Esophagus muscularis mucosa (tissue), 4 donors: ENCODE data around the gene TMEM140.

Source experiments
- EP300 ChIP-seq: sonication (generic); formaldehyde crosslinking; IDR thresholded peaks from one replicate; pipeline ENCODE4 v1.6.1; 2017; ENCODE audit warnings: antibody characterized with exemption
- POLR2A ChIP-seq: fragments of 450-650 bp; IDR thresholded peaks from one replicate; pipeline ENCODE4 v1.6.1; 2017; ENCODE audit warnings: antibody characterized with exemption, moderate library complexity, mild to moderate bottlenecking, low read depth
- POLR2AphosphoS5 ChIP-seq, 2 donors: sonication (generic); formaldehyde crosslinking; IDR thresholded peaks; one replicate each; pipeline ENCODE4 v1.6.1; 2017; ENCODE audit warnings: antibody characterized with exemption in 2 of 2
- TF ChIP-seq, protein P1 (sequence below), 3 experiments: fragments of 200-600 bp in 2 of 3; fragments of 450-650 bp in 1 of 3; sonication (generic) in 2 of 3; IDR thresholded peaks; one replicate each; pipeline ENCODE4 v1.5.1; 2017 to 2019; ENCODE audit warnings: antibody characterized with exemption in 3 of 3, mild to moderate bottlenecking in 2 of 3, moderate library complexity in 1 of 3

DNA sequence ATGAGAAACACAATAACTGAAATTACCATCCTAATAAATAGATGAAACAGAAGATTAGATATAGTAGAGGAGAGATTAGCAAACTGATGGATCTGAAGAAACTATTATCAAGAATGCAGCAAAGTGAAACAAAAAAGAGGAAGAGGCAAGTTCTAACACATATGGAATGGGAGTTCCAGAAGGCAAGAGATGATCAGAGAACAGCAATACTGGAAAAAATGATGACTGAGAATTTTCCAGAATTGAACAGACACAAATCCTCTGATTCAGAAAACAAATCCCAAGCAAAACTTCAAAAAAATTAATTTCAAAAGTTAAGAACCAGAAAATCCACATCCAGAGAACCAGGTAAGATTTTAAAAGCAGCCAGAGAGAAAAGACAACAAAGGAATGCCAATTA is 42.8 kb downstream of the TMEM140 start:
- TF ChIP-seq, protein P1, sequence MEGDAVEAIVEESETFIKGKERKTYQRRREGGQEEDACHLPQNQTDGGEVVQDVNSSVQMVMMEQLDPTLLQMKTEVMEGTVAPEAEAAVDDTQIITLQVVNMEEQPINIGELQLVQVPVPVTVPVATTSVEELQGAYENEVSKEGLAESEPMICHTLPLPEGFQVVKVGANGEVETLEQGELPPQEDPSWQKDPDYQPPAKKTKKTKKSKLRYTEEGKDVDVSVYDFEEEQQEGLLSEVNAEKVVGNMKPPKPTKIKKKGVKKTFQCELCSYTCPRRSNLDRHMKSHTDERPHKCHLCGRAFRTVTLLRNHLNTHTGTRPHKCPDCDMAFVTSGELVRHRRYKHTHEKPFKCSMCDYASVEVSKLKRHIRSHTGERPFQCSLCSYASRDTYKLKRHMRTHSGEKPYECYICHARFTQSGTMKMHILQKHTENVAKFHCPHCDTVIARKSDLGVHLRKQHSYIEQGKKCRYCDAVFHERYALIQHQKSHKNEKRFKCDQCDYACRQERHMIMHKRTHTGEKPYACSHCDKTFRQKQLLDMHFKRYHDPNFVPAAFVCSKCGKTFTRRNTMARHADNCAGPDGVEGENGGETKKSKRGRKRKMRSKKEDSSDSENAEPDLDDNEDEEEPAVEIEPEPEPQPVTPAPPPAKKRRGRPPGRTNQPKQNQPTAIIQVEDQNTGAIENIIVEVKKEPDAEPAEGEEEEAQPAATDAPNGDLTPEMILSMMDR (IDR thresholded peaks at IDR 0.05) = no peak
- TF ChIP-seq POLR2A (no peak), POLR2AphosphoS5 (IDR thresholded peaks at IDR 0.05) (no peak), EP300 (no peak)
